GM19025 (cell line): ENCODE data around the gene RIT1.

Source experiments
- ATAC-seq: cut with Tn5 transposase; IDR thresholded peaks from one replicate; pipeline ENCODE4 v1.9.1; 2021; ENCODE audit warnings: mild to moderate bottlenecking, low read depth, moderate library complexity; ENCODE audit not compliant: unreplicated experiment

Gene RIT1

DNA sequence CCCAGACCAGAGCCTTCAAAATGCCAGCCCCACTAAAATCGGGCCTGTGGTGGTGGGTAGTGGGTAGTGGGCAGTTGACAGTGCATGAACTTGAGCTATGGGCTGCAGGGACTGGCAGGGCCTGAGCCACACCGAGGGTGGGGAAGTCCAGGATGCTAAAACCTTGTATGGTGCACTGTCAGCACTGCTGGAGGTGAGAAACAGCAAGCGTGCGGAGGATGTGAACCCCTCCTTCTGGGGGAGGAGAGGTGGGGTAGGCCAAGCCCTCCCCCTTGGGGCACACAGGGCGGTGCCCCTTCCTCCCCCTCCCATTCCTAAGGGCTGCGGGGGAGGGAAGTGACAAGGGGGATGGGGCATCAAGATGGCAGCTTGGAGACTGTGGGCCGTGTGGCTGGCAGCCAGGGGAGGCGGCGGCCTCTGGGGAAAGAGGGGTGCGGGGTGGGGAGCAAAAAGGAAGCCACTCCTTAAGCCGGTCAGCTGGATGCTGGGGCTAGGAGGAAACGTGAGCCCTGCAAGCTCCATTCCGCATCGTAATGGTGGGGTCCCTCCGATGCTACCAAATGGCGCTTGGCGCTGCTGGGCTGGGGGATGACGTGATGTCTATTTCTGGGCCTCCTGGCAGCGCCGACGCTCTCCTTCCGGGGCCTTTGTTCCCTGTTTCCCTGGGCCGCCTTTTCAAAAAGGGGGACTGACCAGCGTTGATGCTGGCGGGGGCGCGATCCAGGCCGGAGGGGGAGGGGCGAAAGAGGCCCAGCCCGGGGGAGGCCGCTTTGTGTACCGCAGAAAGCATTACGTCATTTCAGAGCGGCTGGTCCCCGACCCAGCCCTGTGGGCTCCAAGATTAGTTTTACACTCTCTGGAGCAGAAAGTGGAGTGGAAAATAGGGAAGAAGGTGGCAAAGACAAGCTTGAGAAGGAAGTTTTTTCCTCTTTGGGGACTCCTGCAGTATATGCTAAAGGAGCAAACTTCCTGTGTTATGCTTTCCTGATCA, 51.0 kb downstream of the RIT1 start:
- no peak for ATAC-seq

DNA sequence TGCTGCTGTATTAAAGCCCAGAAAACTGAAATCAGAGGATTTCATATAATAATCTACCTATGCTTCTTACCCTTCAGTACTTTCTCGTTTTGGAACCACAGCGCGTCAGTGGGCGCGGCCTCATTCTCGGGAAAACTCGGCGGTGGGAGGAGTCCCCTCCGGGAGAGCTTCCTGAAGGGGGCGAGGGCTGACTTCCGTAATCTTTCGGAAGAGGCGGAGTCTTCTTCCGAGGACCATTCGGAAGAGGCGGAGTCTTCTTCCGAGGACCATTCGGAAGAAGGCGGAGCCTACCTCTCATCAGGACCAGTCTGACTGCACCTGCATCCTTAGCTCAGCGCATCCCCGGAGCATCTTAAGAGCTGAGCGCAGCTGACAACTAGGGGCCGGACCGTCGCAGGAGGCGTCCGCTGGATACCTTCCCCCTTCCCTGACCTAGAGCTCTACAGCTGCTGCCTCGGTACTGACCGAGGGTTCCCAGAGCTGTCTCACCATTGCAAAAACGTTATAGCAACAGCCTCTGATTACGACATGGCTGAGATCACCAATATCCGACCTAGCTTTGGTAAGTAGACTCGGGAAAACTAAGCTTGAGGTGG, 51.8 kb downstream of the RIT1 start, which contains the start of gene SYT11:
Gene SYT11 (plus strand): TSS at position 334 of the 596 bp plus-strand sequence. CDS start 195 bp downstream, at position 529.
- peak; percentile 50 for ATAC-seq

DNA sequence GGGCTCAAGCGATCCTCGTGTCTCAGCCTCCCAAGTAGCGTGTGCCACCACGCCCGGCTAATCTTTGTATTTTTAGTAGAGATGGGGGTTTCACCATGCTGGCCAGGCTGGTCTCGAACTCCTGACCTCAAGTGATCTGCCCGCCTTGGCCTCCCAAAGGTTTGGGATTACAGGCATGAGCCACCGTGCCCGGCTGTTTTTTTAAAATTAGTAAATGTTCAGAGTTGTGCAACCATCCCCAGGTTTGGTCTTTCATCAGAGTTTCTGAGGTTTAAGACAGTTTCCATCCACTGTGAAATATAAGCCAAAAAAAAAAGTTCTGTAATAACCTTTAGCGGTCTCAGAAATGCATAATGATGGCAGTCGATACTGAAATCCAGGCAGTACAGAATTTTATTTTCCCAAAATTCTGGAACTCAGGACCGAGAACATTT, 52.3 kb downstream of the RIT1 start:
- ATAC-seq = no peak

DNA sequence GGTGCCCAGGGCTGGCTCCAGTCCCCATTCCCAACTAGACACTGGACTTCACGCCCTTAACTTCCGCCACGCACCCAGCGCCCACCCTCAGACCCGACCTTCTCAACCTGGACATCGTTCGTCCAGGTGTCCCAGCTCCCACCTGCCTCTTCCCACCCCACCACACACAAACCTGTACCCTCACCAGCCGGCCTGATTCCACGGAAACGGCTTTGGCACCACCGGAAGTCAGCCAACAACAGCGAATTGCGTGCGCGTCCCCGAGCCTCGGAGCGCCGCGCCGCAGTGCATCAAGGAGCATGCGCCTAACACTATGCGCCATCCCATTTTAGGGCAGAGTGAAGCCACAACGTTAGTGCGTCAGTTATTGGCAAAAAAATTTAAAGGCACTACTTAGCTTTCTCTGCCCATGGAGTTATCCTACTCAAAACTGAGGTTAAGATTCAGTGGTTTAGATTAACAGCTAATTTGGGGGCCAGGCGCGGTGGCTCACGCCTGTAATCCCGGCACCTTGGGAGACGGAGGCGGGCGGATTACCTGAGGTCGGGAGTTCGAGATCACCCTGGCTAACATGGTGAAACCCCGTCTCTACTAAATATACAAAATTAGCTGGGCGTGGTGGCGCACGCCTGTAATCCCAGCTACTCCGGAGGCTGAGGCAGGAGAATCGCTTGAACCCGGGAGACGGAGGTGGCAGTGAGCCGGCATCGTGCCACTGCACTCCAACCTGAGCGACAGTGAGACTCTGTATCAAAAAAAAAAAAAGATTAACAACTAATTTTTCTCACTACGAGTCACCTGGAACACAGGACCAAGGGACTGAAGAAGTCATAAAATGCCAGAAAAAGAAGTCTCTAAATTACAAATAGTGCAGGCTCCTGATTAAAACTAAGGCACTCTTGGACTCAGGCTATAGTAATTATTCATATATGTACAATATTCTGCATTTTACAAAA, 53.9 kb downstream of the RIT1 start, which contains the start of gene GON4L:
Gene GON4L (minus strand): TSS at position 240 of the 956 bp plus-strand sequence. CDS start 3,434 bp downstream, outside the sequence.
- peak; percentile 34 for ATAC-seq

DNA sequence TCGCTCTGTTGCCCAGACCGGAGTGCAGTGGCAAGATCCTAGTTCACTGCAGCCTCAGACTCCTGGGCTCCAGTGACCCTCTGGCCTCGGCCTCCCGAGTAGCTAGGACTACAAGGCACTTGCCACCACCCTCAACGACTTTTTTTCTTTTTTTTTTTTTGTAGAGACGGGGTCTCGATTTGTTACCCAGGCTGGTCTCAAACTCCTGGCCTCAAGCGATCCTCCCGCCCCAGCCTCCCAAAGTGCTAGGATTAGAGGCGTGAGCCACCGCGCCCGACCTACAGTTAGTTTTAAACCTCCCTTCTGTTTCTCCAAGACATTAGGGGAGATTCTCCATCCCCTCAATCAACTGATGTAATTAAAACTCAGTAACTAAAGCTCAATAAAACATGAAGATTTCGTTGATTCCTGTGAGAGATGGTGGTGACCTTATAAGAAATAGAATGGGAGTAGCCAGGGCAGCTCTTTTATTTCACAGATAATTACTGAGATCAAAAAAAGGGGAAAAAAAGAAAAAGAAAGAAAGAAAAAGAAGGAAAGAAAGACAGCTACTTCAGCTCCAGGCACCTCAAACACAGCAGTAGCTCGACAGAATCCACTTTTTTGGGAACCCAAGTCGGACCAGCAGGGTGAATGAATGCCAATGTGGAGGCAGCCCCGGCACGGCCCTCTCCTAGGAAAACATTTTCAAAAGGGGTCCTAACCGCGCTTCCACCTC, 54.7 kb downstream of the RIT1 start:
- no peak for ATAC-seq

DNA sequence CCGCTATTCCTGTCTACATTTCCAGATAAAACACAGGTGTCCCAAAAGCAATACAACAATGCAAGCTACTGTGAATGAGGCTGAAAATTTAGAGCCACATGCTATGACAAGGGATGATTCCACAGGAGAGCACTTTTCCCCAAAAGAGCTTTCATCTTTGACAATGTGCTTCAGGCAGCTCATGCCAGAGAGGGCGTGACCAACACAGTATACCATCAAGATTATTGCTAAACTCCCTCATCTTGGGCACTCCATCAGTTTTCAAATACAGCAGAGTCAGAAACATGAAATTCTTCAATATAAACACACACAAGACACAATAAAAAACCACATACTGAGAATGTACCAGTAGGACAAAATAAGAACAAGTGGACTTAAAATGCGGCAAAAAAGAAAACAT, 60.8 kb downstream of the RIT1 start:
- no peak for ATAC-seq

DNA sequence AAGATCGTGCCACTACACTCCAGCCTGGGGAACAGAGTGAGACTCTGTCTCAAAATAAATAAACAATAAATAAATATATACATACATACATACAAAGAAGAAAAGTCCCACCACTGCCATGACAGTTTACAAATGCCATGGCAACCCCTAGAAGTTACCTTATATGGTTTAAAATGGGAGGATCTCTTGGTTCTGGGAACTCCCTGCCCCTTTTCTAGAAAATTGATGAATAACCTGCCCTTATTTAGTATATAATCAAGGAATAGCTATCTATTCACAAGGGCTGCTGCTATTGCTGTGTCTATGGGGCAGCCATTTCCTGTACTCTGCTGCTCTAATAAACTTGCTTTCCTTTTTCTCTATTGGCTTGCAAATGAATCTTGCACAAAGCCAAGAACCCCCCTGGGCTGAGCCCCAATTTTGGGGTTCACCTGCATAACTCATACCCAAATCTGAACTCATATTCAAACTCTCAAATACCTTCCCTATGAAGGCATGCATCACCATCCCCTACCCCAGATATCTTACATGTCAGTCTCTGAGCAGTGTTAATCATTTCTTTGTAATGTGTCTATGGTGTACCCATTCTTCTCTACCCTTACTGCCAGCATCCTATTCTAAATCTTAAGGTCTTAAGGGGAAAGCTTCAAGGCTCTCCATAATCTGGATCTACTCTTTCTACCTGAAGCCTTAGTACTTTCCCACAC, 63.2 kb downstream of the RIT1 start:
- ATAC-seq = no peak
